OCI-LY3 (cell line): ENCODE measurements around the gene ARPP19.

Source experiments
- CTCF ChIP-seq: fragments of 200-600, 300-600 bp; sonication (generic); IDR thresholded peaks from 2 replicates; pipeline ENCODE4 v1.5.1; 2014; ENCODE audit warnings: antibody characterized with exemption, low read length, low read depth
- EZH2phosphoT487 ChIP-seq: fragments of 200-600 bp; shearing (Covaris generic); IDR thresholded peaks from 2 replicates; pipeline ENCODE4 v1.6.1; 2018; ENCODE audit warnings: antibody characterized with exemption, mixed run types, low read depth

GRCh38 chr15:52579852-52580251, 11.0 kb upstream of the ARPP19 start:
- no peak for TF ChIP-seq EZH2phosphoT487
- TF ChIP-seq CTCF, result no peak
